Heart left ventricle (tissue), 13 donors: ENCODE data around the gene SOD3.

Source experiments
- POLR2A ChIP-seq, 2 donors: fragments of 450-650 bp; IDR thresholded peaks; one replicate each; pipeline ENCODE4 v1.6.1; 2017; ENCODE audit warnings: antibody characterized with exemption in 2 of 2, mild to moderate bottlenecking in 2 of 2, moderate library complexity in 2 of 2
- TF ChIP-seq, protein P1 (sequence below), 12 donors: fragments of 200-600 bp; sonication (generic) in 4 of 12; IDR thresholded peaks; one replicate each; pipeline versions ENCODE4 v1.5.0 to v1.8.0; 2018 to 2022; ENCODE audit warnings: antibody characterized with exemption in 12 of 12, mild to moderate bottlenecking in 5 of 12
- donor health status: ischemic (EF 13 %, LVEDD 7.1; RV severe dilation, severe dysfunction).
- donor health status: DM: no; HTN: yes; CAD: no.
- donor health status: DM: no; HTN: no; CAD: no.
- donor health status: ischemic (EF 25% LVEDD 6.9; RV normal size, moderate dysfunction).
- donor health status: ischemic (EF 25% LVEDD 5.7; RV mildly dilated, moderate dysfunction).
- donor health status: ischemic (EF 35%, LVEDD 5.7; RV mildly dilated, moderate dysfunction).
- donor health status: nonischemic (EF 11% LVEDD 7.7; RV severe dilation, severe dysfunction).
- donor health status: DM: yes; HTN: yes; CAD: no.
- donor health status: PGD.
- donor health status: ischemic (EF 29% LVEDD 5.4; RV normal size, mild dysfunction).
- donor health status: nonischemic (EF 23%, LVEDD 6.1; RV moderate dilation, normal function).

DNA sequence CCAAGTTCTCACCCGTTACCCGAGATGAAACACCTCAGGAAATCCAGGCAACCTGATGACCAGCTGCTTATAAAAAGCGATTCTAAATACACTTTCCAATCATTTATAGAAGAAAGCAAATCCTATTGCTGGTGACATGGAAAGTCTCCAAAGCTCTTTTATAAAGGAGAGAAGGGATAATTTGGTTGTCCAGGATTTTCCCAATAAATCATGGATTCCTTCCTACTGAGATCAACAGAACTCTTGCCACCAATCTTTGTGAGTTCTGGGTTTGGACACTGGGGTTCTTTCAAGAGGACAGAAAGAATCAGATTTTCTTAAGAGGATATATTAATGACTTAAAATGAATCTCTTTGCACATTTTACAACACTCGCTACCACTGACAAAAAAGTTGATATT, 24.7 kb upstream of the SOD3 start:
- no peak for TF ChIP-seq POLR2A (IDR thresholded peaks at IDR 0.05)
- TF ChIP-seq, protein P1, sequence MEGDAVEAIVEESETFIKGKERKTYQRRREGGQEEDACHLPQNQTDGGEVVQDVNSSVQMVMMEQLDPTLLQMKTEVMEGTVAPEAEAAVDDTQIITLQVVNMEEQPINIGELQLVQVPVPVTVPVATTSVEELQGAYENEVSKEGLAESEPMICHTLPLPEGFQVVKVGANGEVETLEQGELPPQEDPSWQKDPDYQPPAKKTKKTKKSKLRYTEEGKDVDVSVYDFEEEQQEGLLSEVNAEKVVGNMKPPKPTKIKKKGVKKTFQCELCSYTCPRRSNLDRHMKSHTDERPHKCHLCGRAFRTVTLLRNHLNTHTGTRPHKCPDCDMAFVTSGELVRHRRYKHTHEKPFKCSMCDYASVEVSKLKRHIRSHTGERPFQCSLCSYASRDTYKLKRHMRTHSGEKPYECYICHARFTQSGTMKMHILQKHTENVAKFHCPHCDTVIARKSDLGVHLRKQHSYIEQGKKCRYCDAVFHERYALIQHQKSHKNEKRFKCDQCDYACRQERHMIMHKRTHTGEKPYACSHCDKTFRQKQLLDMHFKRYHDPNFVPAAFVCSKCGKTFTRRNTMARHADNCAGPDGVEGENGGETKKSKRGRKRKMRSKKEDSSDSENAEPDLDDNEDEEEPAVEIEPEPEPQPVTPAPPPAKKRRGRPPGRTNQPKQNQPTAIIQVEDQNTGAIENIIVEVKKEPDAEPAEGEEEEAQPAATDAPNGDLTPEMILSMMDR (IDR thresholded peaks at IDR 0.05), result no peak
